HG03469 (cell line): ENCODE data around the gene SAMD1.
"Not testable (repeated sequence)": the region's sequence is repeated elsewhere in the genome, so short reads cannot be mapped to it uniquely, and the experiment has no call there.

Experiments used
- ATAC-seq: cut with Tn5 transposase; IDR thresholded peaks from one replicate; pipeline ENCODE4 v1.9.1; 2021; ENCODE audit warnings: mild to moderate bottlenecking, moderate library complexity, moderate number of reproducible peaks; ENCODE audit not compliant: unreplicated experiment

Gene SAMD1

DNA sequence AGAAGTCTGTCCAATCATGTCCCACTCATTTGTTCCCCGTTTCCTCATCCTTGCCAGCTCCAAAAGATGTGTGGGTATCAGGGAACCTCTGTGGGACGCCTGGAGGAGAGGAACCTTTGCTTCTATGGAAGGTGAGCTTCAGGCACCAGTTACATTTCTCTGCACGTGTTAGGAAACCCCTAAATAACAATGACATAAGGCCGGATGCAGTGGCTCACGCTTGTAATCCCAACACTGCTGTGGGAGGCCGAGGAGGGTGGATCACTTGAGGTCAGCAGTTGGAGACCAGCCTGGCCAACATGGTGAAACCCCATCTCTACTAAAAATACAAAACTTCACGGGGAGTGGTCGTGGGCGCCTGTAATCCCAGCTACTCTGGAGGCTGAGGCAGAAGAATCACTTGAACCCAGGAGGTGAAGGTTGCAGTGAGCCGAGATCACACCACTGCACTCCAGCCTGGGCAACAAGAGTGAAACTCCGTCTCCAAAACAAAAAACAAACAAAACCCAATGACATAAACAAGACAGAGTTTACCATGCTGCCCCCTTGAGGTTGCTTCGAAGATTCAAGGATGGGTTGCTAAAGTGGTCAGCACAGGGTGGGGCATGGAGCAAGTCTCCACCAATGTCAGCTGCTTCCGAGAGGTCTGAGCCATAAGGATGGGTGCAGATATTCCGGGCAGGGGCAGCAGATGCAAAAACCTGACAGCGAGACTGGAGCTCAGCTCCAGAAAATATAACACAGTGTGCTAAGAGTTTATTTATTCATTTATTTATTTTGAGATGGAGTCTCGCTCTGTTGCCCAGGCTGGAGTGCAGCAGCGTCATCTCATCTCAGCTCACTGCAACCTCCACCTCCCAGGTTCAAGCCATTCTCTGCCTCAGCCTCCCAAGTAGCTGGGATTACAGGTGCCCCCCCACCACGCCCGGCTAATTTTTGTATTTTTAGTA lies 47.6 kb downstream of the SAMD1 start:
- not testable (repeated sequence) for ATAC-seq

DNA sequence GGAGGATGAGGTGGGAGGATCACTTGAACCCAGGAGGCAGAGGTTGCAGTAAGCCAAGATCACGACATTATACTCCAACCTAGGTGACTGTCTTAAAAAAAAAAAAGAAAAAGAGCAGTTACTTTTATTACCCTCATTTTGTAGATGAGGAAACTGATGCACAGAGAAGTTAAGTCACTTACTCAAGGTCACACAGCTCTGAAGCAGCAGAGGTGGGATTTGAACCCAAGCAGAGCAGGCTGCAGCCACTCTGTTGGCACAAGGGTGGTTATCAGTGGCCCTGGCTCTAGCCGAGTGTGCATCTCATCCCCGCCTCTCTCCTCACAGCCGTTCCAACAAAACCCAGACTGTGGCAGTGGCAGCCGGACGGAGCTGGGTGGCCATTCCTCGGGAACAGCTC lies 51.4 kb downstream of the SAMD1 start:
- ATAC-seq: no peak
